K562 (cell line): Measurements from ENCODE around the gene ATF3. TPM values are rescaled to one million over a fixed set of nuclear protein-coding genes. Genes with fewer than 3 reads are reported as not detected.

ENCODE experiments used
- ARID1B ChIP-seq: fragments of 450-650 bp; IDR thresholded peaks from 2 replicates; pipeline ENCODE4 v1.6.1; 2016; ENCODE audit warnings: antibody characterized with exemption, mild to moderate bottlenecking, inconsistent platforms
- ATF7 ChIP-seq: fragments of 450-650 bp; IDR thresholded peaks from 2 replicates; pipeline ENCODE4 v1.7.1; 2014; ENCODE audit warnings: mild to moderate bottlenecking, moderate library complexity
- E4F1 ChIP-seq: fragments of 250-450 bp; sonication (Bioruptor Pico); IDR thresholded peaks from 2 replicates; pipeline ENCODE4 v1.5.0; 2021; ENCODE audit warnings: mild to moderate bottlenecking, borderline replicate concordance
- ELF1 ChIP-seq: fragments of 200-800 bp; sonication (Bioruptor generic); IDR thresholded peaks from 2 replicates; pipeline ENCODE4 v1.6.1; 2016; ENCODE audit warnings: missing genetic modification characterization, missing compliant biosample characterization
- KDM4B ChIP-seq, 2 experiments: fragments of 450-650 bp in 1 of 2; sonication (generic) in 1 of 2; IDR thresholded peaks; 2 replicates each; pipeline ENCODE4 v1.6.1; 2016 to 2017; ENCODE audit warnings: borderline replicate concordance in 2 of 2, antibody characterized with exemption in 1 of 2, low read depth in 1 of 2, mild to moderate bottlenecking in 1 of 2
- RERE ChIP-seq: sonication (generic); formaldehyde crosslinking; IDR thresholded peaks from 2 replicates; pipeline ENCODE4 v1.8.0; 2023; ENCODE audit warnings: missing genetic modification reagents, mild to moderate bottlenecking, borderline replicate concordance
- SREBF2 ChIP-seq: sonication (generic); formaldehyde crosslinking; IDR thresholded peaks from 2 replicates; pipeline ENCODE4 v1.4.0; 2020; ENCODE audit warnings: mild to moderate bottlenecking, missing genetic modification reagents
- TEAD4 ChIP-seq, 2 experiments: sonication (generic) in 1 of 2; formaldehyde crosslinking in 1 of 2; IDR thresholded peaks; 2 replicates each; pipeline versions ENCODE4 v1.6.1 to v1.8.0; 2012 to 2022; ENCODE audit warnings: borderline replicate concordance in 1 of 2, inconsistent platforms in 1 of 2, low read length in 1 of 2, mild to moderate bottlenecking in 1 of 2, missing genetic modification reagents in 1 of 2
- TFE3 ChIP-seq: fragments of 450-650 bp; formaldehyde crosslinking; IDR thresholded peaks from 2 replicates; pipeline ENCODE4 v1.4.0; 2020; ENCODE audit warnings: mild to moderate bottlenecking, mixed read lengths
- ZBTB11 ChIP-seq, 3 experiments: fragments of 200-800 bp in 1 of 3; fragments of 250-450 bp in 1 of 3; fragments of 450-650 bp in 1 of 3; sonication (Bioruptor Pico) in 1 of 3; sonication (Bioruptor generic) in 1 of 3; formaldehyde crosslinking in 1 of 3; IDR thresholded peaks; 2 replicates each; pipeline versions ENCODE4 v1.6.1 to v1.8.0; 2016 to 2022; ENCODE audit warnings: mild to moderate bottlenecking in 2 of 3, missing genetic modification characterization in 2 of 3, missing compliant biosample characterization in 1 of 3, moderate library complexity in 1 of 3
- ZNF217 ChIP-seq: sonication (generic); formaldehyde crosslinking; IDR thresholded peaks from 2 replicates; pipeline ENCODE4 v1.8.0; 2022; ENCODE audit warnings: mild to moderate bottlenecking, missing genetic modification reagents
- ZNF766 ChIP-seq: fragments of 200-800 bp; sonication (Bioruptor generic); conservative IDR thresholded peaks from 2 replicates; pipeline ENCODE4 v1.6.1; 2016; ENCODE audit warnings: missing genetic modification characterization, missing compliant biosample characterization
- polyA plus RNA-seq, 8 experiments: library from polyadenylated mRNA; depleted of rRNA in 4 of 8; stranded (reverse) in 5 of 8; unstranded in 3 of 8; fragments of >200 nt; fragmentation: Nextera tagmentation in 2 of 8; fragmentation: Illumina TruSeq in 1 of 8; extraction: Ambion mirVana in 2 of 8; extraction: Trizol in 1 of 8; gene quantifications; 2 replicates each; pipeline versions ENCODE4 v1.2.1 to v1.2.3, GENCODE V29; 2011 to 2014; ENCODE audit warnings: inconsistent platforms in 1 of 8, missing spikeins in 1 of 8
- total RNA-seq, 7 experiments: library from RNA; depleted of rRNA in 6 of 7; stranded (reverse); fragments of >200 nt in 6 of 7; fragmentation: Illumina TruSeq in 2 of 7; extraction: Trizol in 2 of 7; gene quantifications; 2 replicates each; pipeline versions ENCODE4 v1.2.1 to v1.2.3, GENCODE V29; 2011 to 2021; ENCODE audit warnings: low replicate concordance in 1 of 7

Gene ATF3
- total and polyA plus RNA-seq, 9 of the 15 experiments (the other 6 are each of a cell fraction or from before 2014, with no cell fraction given) = 3.5 to 28.2 (median 19.8) TPM

GRCh38 chr1:212608959-212609700 lies 569 bp downstream of the ATF3 start (continued):
- TF ChIP-seq ZBTB11 (CRISPR knock-in tag; IDR thresholded peaks at IDR 0.05) (no peak), ARID1B (no peak), SREBF2 (CRISPR knock-in tag) (no peak), ELF1 (tag) (peak; percentile 52; the same call in 1 of the 2 replicates), KDM4B (IDR thresholded peaks at IDR 0.05; ENCODE audit: borderline replicate concordance in 2 of 2, low read depth in 1 of 2) (no peak), RERE (CRISPR knock-in tag) (no peak), ATF7 (no peak; the same call in 1 of the 2 replicates), E4F1 (no peak), ZNF217 (no peak), TFE3 (no peak), TEAD4 (IDR thresholded peaks at IDR 0.05; ENCODE audit: low read length) (no peak), TEAD4 (CRISPR knock-in tag; IDR thresholded peaks at IDR 0.05; ENCODE audit: borderline replicate concordance) (0 out of 2 replicates have a peak, but pooled peaks have one; percentile 8), ZNF766 (CRISPR knock-in tag) (no peak)
